ENCODE measurements around the gene SCAPER.
"Not testable (repeated sequence)": the region's sequence is repeated elsewhere in the genome, so short reads cannot be mapped to it uniquely, and the experiment has no call there.

SCAPER gene

GRCh38 chr15:76432604-76433003, 472.5 kb downstream of the SCAPER start:
- H2AFZ ChIP-seq (ENCODE audit: low read depth, low read length), result no peak overlapping the region
- no peaks in the 10 kb centered on the region for H4K20me1 ChIP-seq (ENCODE audit: insufficient read depth, low read length)
- no peak overlapping the region for H3K27ac ChIP-seq (ENCODE audit: low read length)
- no peaks in the 10 kb centered on the region for H3K9me3 ChIP-seq (ENCODE audit: insufficient read depth, low read length)
- H3K36me3 ChIP-seq (replicated peaks; ENCODE audit: low read depth, low read length), result peaks cover 6% of the 10 kb centered on the region
- no peak overlapping the region for H3K4me2 ChIP-seq (ENCODE audit: low read length)
- H3K9ac ChIP-seq (ENCODE audit: low read length), result no peak overlapping the region
- TF ChIP-seq CTCF (IDR thresholded peaks at IDR 0.05; ENCODE audit: low read depth, low read length) (no peak), EZH2phosphoT487 (IDR thresholded peaks at IDR 0.05; ENCODE audit: low read depth) (no peak)
- H3K79me2 ChIP-seq (ENCODE audit: low read length), result no peaks in the 10 kb centered on the region
- no peaks in the 10 kb centered on the region for H3K27me3 ChIP-seq (ENCODE audit: low read depth, low read length)
- no peaks in the 10 kb centered on the region for H3K4me1 ChIP-seq (ENCODE audit: low read length)
- H3K4me3 ChIP-seq (ENCODE audit: low read length), result no peak overlapping the region

GRCh38 chr15:76431971-76432370, 473.2 kb downstream of the SCAPER start:
- Histone ChIP-seq H2AFZ (ENCODE audit: low read depth, low read length) (no peak overlapping the region), H3K36me3 (replicated peaks; ENCODE audit: low read depth, low read length) (peaks cover 8% of the 10 kb centered on the region), H3K9ac (ENCODE audit: low read length) (no peak overlapping the region), H3K27ac (ENCODE audit: low read length) (no peak overlapping the region), H3K79me2 (ENCODE audit: low read length) (no peaks in the 10 kb centered on the region), H4K20me1 (ENCODE audit: insufficient read depth, low read length) (no peaks in the 10 kb centered on the region), H3K9me3 (ENCODE audit: insufficient read depth, low read length) (no peaks in the 10 kb centered on the region), H3K4me2 (ENCODE audit: low read length) (no peak overlapping the region), H3K27me3 (ENCODE audit: low read depth, low read length) (no peaks in the 10 kb centered on the region), H3K4me3 (ENCODE audit: low read length) (no peak overlapping the region), H3K4me1 (ENCODE audit: low read length) (peaks cover 4% of the 10 kb centered on the region)
- no peak for TF ChIP-seq EZH2phosphoT487 (IDR thresholded peaks at IDR 0.05; ENCODE audit: low read depth)
- TF ChIP-seq CTCF (IDR thresholded peaks at IDR 0.05; ENCODE audit: low read depth, low read length), result no peak

- not testable (repeated sequence) for H3K4me2 ChIP-seq (ENCODE audit: low read length); H3K9ac ChIP-seq (ENCODE audit: low read length); H3K4me3 ChIP-seq (ENCODE audit: low read length); H3K79me2 ChIP-seq (ENCODE audit: low read length); H3K27me3 ChIP-seq (ENCODE audit: low read depth, low read length); H4K20me1 ChIP-seq (ENCODE audit: insufficient read depth, low read length); H3K9me3 ChIP-seq (ENCODE audit: insufficient read depth, low read length); H2AFZ ChIP-seq (ENCODE audit: low read depth, low read length); H3K27ac ChIP-seq (ENCODE audit: low read length); H3K4me1 ChIP-seq (ENCODE audit: low read length)
- H3K36me3 ChIP-seq (replicated peaks; ENCODE audit: low read depth, low read length), result peaks cover 10% of the 10 kb centered on the region
These were observed 474.4 kb downstream of the SCAPER start for GRCh38 chr15:76430711-76431110.

GRCh38 chr15:76429661-76430060, 475.5 kb downstream of the SCAPER start:
- Histone ChIP-seq H3K9me3 (ENCODE audit: insufficient read depth, low read length) (no peaks in the 10 kb centered on the region), H3K36me3 (replicated peaks; ENCODE audit: low read depth, low read length) (peaks cover 10% of the 10 kb centered on the region), H3K4me1 (ENCODE audit: low read length) (peaks cover 9% of the 10 kb centered on the region), H3K27ac (ENCODE audit: low read length) (no peak overlapping the region), H3K79me2 (ENCODE audit: low read length) (no peaks in the 10 kb centered on the region), H4K20me1 (ENCODE audit: insufficient read depth, low read length) (no peaks in the 10 kb centered on the region), H3K9ac (ENCODE audit: low read length) (no peak overlapping the region), H3K4me3 (ENCODE audit: low read length) (no peak overlapping the region), H3K27me3 (ENCODE audit: low read depth, low read length) (no peaks in the 10 kb centered on the region), H2AFZ (ENCODE audit: low read depth, low read length) (no peak overlapping the region), H3K4me2 (ENCODE audit: low read length) (no peak overlapping the region)
- TF ChIP-seq EZH2phosphoT487 (IDR thresholded peaks at IDR 0.05; ENCODE audit: low read depth), result no peak
- TF ChIP-seq CTCF (IDR thresholded peaks at IDR 0.05; ENCODE audit: low read depth, low read length), result no peak

- Histone ChIP-seq H3K9ac (ENCODE audit: low read length) (no peak overlapping the region), H3K4me1 (ENCODE audit: low read length) (peaks cover 9% of the 10 kb centered on the region), H3K79me2 (ENCODE audit: low read length) (no peaks in the 10 kb centered on the region), H3K27ac (ENCODE audit: low read length) (no peak overlapping the region), H2AFZ (ENCODE audit: low read depth, low read length) (no peak overlapping the region), H3K27me3 (ENCODE audit: low read depth, low read length) (no peaks in the 10 kb centered on the region), H3K4me2 (ENCODE audit: low read length) (peak overlapping the region; percentile 3; the same call in 1 of the 2 replicates), H3K9me3 (ENCODE audit: insufficient read depth, low read length) (no peaks in the 10 kb centered on the region), H4K20me1 (ENCODE audit: insufficient read depth, low read length) (no peaks in the 10 kb centered on the region), H3K4me3 (ENCODE audit: low read length) (no peak overlapping the region), H3K36me3 (replicated peaks; ENCODE audit: low read depth, low read length) (peaks cover 10% of the 10 kb centered on the region)
- no peak for TF ChIP-seq CTCF (IDR thresholded peaks at IDR 0.05; ENCODE audit: low read depth, low read length)
- no peak for TF ChIP-seq EZH2phosphoT487 (IDR thresholded peaks at IDR 0.05; ENCODE audit: low read depth)
These were observed 478.2 kb downstream of the SCAPER start for GRCh38 chr15:76426941-76427340.

Data from OCI-LY3 (cell line).